Dermis blood vessel endothelial cell (primary cell): Measurements from ENCODE around the gene SRP9. TPM values are rescaled to one million over a fixed set of nuclear protein-coding genes. Genes with fewer than 3 reads are reported as not detected.
"Not testable (repeated sequence)": the region's sequence is repeated elsewhere in the genome, so short reads cannot be mapped to it uniquely, and the experiment has no call there.

ENCODE experiments used
- DNase-seq: peaks from one replicate; pipeline ENCODE4 v3.0.0; 2010
- total RNA-seq: library from RNA; depleted of rRNA; stranded (reverse); fragments of >200 nt; gene quantifications from 2 replicates; pipeline ENCODE4 v1.2.3, GENCODE V29; 2014

The SRP9 gene
- total RNA-seq, 1 donor from 2014 or later = 229 TPM

DNA sequence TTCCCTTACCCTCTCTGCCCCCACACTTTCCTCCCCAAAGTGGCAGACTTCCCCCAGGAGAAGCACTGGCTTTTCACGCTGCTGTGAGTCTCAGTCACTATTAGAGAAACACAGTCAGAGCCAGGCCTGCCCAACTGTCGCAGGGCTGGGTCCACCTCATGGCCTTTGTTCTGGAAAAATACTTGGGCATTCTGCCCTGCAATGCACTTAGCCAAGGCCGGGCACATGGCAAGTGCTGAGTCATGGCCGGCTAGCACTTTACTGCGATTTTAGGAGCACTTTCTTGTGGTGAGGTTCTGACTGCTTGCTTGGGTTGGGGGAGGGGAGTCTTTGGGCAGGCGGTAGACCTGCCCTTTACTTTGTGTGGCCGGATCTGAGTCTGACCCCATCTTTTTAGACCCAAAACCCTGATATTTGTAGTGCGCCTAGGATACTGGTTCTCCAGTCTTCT lies 40.0 kb downstream of the SRP9 start:
- peak; percentile 84 for DNase-seq

DNA sequence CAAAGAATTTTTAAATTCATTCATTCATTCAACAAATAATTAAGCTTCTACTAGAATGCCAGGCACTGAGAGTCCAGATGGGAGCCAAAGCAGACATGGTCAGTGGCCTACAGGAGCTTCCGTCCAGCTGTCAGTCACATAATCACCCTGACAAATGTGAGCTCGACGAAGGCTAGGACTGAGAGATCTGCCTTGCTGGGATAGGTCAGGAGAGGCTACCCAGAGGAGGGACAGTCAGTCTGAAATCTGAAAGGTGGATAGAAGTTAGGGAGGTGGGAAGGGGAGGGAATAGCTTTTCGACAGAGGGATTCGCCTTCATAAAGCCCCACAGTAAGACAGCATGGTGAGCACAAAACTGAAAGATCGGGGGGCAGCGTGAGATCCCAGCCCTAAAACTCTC lies 40.6 kb downstream of the SRP9 start:
- no peak for DNase-seq

DNA sequence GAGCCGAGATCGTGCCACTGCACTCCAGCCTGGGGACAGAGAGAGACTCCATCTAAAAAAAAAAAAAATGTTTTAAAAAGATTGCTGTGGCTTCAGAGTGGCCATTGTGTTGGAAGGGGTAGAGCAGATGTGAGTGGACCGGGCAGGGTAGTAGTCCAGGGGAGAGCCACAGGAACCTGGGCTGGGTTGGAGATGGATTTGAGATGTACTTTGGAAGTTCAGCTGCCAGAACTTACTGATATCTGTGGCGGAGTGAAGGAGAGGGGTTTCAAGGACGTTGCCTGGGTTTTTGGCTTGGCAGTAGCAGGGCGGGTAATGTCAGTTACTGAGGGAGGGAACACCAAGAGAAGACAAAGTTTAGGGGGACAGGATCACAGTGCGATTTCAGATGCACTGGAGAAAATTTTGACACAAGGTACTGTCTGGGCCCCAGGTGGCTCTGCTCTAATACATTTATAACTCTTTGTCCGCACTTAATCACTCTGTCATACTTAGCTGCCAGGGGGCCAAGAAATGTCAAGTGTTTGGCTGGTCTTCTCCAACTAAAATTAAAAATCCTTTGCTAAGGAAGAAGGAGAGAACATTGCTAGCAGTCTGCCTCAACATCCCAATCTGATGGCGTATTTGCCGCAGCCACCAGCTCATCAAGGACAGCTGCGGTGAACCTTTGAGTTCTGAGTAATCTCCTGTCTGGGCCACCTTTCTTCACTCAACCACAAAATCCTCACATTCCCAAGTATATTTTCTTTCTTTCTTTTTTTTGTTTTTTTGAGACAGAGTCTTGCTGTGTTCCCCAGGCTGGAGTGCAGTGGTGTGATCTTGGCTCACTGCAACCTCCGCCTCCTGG lies 41.9 kb downstream of the SRP9 start:
- no peak for DNase-seq

DNA sequence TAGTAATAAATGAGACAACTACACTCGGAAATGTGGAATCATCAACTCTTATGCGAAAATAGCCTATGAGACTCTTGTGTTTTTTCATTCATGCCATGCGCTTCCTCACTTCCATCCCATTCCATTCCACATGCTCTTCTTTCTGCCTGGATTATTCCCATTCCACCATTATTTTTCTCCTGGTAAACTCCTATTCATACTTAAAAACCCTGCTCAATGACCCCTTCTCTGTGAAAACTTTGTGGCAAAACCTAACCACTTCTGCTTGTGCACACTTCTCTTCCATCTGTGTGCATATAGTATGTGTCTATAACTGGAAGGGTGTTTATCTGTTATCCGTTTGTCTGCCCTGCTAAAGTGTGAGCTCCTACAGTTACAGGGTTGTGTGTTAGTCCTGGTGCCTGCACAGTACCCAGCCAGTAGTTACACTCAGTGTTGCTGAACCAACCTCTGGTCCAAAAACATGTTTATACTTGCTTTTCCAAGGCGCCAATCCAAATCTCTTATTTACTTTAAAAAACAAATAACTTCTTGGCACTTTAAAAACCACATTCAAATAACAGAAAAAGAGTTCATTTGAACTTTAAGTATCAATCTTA lies 43.0 kb downstream of the SRP9 start:
- DNase-seq = no peak

DNA sequence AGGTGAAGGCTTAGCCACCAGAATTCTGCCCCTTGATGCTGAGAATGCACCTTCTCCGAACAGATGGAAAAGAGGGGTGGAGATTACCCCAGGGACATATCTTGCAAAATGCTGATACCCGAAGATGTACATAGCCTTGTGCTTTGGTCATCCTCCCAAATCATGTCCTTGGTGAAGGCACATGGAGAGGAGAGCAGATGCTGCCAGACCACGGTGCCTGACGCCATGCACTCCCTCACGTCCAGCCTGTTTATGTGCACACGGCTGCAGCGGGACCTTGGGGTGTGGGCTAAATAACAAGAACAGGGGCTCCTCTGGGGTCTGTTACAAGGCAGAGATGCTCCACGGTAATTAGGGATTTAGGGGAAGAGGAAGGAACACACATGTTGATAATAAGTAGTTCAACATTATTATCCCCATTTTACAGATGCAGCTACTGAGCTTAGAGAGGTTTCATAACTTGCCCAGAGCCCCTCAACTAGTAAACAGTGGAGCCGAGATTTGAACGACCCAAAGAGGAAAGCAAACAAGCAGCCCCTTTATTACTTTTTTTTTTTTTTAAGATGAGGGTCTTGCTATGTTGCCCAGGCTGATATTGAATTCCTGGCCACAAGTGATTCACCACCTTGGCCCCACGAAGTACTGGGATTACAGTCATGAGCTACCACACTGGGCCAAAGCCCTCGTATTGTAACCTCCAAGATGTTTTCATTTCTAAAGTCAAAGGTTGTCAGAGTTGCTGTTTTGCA lies 45.2 kb downstream of the SRP9 start:
- no peak for DNase-seq

DNA sequence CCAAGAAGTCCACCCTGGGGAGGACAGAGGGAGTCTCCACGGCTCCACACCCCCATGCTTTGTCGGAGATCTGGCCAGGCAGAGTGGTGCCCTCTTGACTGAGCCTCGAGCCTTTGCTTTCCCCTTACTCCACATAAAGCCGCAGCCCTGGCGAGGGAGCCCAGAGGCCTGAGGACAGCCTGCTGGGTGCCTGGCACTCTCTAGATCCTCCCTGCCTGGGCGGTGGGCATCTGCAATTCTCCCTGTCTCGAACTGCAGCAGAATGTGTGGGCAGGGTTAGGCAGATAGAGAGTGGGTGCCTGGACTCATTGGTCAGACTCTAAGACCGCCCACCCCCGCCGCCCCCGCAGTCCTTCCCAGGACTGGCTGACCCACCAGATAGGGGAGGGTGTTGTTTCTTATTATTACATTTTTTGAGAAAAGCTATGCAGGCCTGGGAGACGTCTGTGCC lies 46.2 kb downstream of the SRP9 start:
- no peak for DNase-seq

DNA sequence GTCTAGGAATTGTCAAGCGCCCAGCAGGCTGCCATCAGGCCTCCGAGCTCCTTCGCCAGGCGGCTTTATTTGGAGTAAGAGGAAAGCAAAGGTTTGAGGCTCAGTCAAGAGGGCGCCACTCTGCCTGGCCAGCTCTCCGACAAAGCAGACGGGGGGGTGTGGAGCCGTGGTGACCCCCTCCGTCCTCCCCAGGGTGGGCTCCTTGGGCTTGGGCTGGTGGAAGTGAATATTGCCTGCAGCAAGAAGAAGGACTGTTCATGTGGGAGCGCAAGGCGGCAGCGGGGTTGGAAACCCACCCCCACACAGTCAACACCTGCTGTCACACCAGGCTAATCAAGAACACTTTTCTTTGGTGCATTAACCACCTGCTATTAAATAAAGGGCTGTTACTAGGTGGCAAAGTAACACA lies 46.9 kb downstream of the SRP9 start:
- no peak for DNase-seq

DNA sequence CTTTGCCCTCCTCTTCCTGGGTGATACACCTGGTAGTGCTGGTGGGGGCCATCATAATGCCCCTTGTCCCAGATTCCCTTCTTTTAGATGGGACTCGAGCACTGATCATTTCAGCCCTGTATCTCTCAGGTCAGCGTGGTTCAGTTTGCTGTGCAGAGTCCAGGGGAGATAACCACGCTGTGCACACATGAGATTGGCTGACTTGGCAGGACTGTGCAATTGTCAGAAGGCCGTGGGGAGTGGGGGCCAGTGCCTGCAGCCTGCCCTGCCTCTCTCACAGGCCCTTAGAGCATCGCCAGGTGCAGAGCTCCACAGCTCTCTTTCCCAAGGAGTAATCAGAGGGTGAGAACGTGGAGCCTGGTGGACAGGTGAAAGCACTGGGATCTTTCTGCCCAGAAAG lies 47.5 kb downstream of the SRP9 start:
- DNase-seq = no peak

DNA sequence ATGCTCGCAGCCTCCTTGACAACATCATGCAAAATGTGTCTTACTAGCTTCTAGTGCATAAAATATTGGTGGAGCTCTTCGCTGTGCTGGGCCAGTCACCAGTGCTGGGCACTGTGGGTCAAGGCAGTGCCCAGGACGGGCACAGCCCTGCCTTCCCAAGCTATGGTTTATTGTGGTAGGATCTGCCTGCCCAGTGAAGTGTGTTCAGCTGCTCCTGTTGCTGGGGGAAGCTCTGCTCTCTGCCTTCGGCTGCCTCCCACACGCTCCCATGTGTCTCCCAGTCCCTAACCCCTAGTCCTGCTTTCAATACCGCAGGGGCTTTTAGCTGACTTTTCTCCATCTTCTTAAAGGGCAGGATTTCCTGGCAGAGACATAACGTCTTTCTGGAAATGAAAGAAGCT lies 48.0 kb downstream of the SRP9 start:
- DNase-seq = no peak

DNA sequence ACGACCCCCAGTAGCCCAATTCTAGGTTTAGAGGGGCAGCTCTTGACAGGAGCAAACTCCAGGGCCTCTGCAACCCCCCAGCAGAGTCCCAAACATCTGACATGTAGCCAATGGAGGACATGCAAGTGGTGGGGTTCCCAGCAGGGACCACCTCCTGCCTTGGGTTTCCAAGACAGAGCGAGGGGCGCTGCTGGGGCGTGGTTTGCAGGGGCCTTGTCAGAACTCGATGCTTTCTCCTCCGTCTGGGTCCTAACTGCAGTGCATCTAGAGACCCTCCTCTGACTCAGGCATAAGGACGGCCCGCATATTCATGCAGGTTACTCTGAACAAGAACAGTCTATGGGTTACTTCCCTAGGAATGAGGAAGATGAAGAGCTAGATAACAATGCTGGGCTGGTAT lies 49.5 kb downstream of the SRP9 start:
- no peak for DNase-seq

DNA sequence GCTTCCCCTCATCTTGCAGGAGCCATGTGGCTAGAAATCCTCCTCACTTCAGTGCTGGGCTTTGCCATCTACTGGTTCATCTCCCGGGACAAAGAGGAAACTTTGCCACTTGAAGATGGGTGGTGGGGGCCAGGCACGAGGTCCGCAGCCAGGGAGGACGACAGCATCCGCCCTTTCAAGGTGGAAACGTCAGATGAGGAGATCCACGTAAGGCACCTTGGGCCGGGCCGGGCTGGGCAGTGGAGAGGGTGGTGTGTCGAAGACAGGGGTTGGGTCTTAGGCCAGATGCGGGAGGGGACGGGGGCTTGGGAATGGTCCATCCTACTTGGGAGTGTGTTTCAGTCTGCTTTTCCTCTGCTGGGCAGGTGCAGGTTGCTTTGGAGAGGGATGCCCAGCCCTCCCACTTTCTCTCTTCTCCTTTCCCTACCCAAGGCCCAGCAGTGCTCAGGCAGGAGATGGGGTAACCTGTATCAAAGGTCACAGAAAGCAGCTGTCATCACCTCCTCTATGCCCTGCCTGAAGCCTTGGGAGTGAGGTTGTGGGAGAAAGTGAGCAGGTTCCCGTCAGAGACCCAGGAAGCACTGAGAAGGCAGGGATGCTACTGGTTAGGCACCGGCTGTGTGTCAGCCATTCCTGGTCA lies 51.2 kb downstream of the SRP9 start:
- no peak for DNase-seq

DNA sequence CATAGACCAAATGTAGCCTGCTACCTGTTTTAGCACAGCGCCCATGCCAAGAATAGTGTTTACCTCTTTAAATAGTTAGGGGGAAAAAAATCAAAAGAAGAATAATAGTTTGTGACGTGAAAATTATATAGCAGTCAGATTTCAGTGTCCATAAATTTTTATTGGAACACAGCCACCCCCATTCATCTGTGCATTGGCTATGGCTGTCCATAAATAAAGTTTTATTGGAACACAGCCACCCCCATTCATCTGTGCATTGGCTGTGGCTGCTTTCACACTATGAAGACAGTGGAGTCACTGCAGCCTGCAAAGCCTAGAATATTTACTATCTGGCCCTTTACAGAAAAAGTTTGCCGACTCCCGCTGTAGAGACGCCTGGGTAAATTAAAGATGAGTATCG lies 53.2 kb downstream of the SRP9 start:
- DNase-seq = no peak

DNA sequence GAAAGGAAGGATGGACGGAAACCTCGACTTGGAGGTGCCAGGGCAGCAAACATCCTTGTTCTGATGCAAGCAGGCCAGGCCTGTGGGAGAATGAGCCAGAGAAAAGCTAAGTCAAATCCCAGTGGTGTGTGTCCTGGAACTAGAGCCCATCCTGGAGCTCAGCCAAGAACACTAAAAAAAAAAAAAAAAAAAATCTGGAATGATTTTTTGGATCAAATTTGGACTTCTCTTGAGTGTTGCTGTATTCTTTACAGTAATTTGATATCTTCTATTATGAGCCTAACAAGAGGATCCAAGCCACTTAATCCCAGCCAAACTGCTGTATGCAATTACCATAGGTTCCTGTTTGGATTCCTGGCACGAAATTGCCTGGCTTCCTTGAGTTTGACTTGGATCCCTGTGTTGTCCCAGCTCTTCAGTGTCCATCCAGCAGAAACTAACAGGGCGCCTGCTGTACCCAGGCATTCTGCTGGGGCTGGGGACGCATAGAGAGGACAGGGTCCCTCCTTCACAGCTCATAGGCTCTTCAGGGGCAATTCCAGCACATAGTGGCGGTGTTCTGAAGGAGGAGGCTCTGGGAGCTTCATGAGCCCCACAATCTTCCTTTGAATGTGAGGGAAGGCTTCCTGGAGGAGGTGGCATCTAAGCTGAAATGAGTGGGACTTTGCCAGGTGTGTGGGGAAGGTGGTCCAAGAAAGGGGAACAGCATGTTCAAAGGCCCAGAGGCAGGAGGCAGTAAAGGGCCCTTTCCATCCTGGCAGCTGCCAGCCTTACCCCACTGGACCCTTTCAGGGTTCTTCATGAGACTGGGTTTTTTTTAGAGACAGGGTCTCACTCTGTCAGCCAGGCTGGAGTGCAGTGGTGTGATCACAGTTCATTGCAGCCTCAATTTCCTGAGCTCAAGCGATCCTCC lies 57.0 kb downstream of the SRP9 start:
- no peak for DNase-seq

DNA sequence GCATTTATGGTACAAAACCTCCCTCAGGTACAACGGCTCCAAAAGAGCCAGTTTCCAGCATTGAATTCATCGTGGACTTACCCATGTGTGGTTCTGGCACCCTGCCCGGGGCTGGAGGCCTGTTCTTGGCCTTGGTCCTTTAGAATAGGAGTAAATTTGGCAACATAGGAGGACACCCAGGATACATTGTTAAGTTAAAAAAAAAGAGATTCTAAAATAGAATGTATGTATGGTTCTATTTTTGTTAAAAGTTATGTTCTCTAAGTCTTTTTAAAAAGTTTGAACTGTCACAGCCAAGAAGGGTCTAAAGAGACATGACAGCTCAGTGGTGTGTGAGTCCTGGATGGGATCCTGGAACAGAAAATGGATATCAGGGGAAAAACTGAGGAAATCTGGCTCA lies 58.2 kb downstream of the SRP9 start:
- DNase-seq = no peak

DNA sequence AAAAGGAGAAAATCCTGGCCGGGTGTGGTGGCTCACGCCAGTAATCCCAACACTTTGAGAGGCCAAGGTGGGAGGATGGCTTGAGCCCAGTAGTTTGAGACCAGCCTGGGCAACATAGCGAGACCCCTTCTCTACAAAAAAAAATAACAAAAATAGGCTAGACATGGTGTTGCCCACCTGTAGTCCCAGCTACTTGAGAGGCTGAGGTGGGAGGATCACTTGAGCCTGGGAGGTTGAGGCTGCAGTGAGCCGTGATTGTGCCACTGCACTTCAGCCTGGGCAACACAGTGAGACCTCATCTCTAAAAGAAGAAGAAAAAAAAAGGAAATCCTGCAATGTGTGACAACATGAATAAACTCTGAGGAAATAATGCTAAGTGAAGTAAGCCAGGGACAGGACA lies 58.7 kb downstream of the SRP9 start:
- not testable (repeated sequence) for DNase-seq

DNA sequence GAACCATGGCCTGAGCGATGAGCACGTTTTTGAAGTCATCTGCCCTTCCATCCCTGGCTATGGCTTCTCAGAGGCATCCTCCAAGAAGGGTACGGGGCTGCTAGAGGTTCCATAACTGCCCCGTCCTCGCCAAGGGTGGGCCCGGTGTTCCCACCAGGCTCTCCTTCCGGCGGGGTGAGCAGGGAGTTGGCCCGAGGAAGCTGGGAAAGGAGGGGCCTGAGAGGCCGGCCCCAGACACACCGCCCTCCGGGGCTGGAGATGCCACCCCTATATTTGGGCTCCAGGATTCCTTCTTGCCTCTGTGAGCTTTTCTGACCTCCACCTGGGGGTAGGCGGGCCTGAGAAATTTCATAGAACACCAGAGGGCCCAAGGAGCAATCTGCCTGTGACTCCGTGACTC lies 61.2 kb downstream of the SRP9 start:
- no peak for DNase-seq

Other genes starting within 250 kb of the SRP9 start
- 47.0 and 63.1 TPM in 2 replicates for gene ENAH, start 124.7 kb upstream of the SRP9 start, total RNA-seq
- gene EPHX1, start 32.3 kb downstream of the SRP9 start, total RNA-seq = 43.7 and 91.0 TPM in 2 replicates
- 12.4 and 15.0 TPM in 2 replicates for gene TMEM63A, start 104.6 kb downstream of the SRP9 start, total RNA-seq
- 0.19 TPM in 1 of 2 replicates, not detected in the other for gene LEFTY1, start 111.3 kb downstream of the SRP9 start, total RNA-seq
- gene PYCR2, start 146.4 kb downstream of the SRP9 start, total RNA-seq = 35.7 and 41.1 TPM in 2 replicates
- under 0.01 TPM in 1 of 2 replicates, not detected in the other for gene LEFTY2, start 163.4 kb downstream of the SRP9 start, total RNA-seq
- gene SDE2, start 221.5 kb downstream of the SRP9 start, total RNA-seq = 23.9 and 32.5 TPM in 2 replicates